ENCODE measurements around the gene NUBP2.

DNA sequence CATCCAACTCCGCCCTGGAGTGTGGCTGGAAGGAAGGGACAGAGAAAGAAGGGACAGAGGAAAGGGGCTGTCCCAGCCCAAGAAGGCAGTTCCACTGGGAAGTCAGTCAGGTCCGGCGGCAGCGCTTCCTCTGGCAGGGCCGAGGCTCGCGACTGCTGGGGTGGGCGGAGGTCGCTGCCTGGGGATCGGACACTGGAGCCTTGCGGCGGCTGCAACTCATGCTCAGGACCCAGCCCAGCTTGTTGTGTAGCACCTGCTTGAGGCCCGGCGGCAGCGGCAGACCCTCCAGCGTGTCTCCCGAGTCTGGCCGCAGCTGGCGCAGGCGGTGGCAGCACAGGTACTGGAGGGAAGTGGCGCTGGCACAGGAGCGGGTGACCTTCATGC is 5.8 kb upstream of the NUBP2 start:
- TF ChIP-seq, protein P1, sequence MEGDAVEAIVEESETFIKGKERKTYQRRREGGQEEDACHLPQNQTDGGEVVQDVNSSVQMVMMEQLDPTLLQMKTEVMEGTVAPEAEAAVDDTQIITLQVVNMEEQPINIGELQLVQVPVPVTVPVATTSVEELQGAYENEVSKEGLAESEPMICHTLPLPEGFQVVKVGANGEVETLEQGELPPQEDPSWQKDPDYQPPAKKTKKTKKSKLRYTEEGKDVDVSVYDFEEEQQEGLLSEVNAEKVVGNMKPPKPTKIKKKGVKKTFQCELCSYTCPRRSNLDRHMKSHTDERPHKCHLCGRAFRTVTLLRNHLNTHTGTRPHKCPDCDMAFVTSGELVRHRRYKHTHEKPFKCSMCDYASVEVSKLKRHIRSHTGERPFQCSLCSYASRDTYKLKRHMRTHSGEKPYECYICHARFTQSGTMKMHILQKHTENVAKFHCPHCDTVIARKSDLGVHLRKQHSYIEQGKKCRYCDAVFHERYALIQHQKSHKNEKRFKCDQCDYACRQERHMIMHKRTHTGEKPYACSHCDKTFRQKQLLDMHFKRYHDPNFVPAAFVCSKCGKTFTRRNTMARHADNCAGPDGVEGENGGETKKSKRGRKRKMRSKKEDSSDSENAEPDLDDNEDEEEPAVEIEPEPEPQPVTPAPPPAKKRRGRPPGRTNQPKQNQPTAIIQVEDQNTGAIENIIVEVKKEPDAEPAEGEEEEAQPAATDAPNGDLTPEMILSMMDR (tag by site-specific recombination; IDR thresholded peaks at IDR 0.05) = no peak
- TF ChIP-seq ZNF660 (tag by site-specific recombination; IDR thresholded peaks at IDR 0.05) (no peak), ZNF274 (IDR thresholded peaks at IDR 0.05; ENCODE audit: low read length) (no peak), ZNF274 (tag by site-specific recombination; IDR thresholded peaks at IDR 0.05; ENCODE audit: borderline replicate concordance) (no peak), ZNF18 (tag by site-specific recombination; IDR thresholded peaks at IDR 0.05) (no peak), ZEB2 (tag by site-specific recombination; IDR thresholded peaks at IDR 0.05) (no peak), GLIS2 (tag by site-specific recombination; IDR thresholded peaks at IDR 0.05) (no peak), ZNF561 (tag by site-specific recombination; IDR thresholded peaks at IDR 0.05; ENCODE audit: borderline replicate concordance) (no peak)
- TF ChIP-seq, protein P2, sequence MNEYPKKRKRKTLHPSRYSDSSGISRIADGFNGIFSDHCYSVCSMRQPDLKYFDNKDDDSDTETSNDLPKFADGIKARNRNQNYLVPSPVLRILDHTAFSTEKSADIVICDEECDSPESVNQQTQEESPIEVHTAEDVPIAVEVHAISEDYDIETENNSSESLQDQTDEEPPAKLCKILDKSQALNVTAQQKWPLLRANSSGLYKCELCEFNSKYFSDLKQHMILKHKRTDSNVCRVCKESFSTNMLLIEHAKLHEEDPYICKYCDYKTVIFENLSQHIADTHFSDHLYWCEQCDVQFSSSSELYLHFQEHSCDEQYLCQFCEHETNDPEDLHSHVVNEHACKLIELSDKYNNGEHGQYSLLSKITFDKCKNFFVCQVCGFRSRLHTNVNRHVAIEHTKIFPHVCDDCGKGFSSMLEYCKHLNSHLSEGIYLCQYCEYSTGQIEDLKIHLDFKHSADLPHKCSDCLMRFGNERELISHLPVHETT (tag by site-specific recombination; IDR thresholded peaks at IDR 0.05) = no peak
- TF ChIP-seq, protein P3, sequence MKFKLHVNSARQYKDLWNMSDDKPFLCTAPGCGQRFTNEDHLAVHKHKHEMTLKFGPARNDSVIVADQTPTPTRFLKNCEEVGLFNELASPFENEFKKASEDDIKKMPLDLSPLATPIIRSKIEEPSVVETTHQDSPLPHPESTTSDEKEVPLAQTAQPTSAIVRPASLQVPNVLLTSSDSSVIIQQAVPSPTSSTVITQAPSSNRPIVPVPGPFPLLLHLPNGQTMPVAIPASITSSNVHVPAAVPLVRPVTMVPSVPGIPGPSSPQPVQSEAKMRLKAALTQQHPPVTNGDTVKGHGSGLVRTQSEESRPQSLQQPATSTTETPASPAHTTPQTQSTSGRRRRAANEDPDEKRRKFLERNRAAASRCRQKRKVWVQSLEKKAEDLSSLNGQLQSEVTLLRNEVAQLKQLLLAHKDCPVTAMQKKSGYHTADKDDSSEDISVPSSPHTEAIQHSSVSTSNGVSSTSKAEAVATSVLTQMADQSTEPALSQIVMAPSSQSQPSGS (tag by site-specific recombination; IDR thresholded peaks at IDR 0.05; ENCODE audit: low read depth) = no peak

All from HEK293 (cell line).